GM19324 (cell line): ENCODE results near the gene ZNF266.
A peak's percentile ranks its signal among the peaks of the same experiment; 100 is the strongest.

ENCODE experiments used
- ATAC-seq: cut with Tn5 transposase; IDR thresholded peaks from one replicate; pipeline ENCODE4 v1.9.1; 2021; ENCODE audit warnings: mild to moderate bottlenecking, moderate library complexity; ENCODE audit not compliant: unreplicated experiment, low FRiP score

The ZNF266 gene

GRCh38 chr19:9435279-9436268, at the start of gene ZNF266:
TSS of gene ZNF266 (minus strand) at chr19:9435573. CDS start at chr19:9420089, 15,484 bp downstream.
- ATAC-seq, result peak; percentile 92

DNA sequence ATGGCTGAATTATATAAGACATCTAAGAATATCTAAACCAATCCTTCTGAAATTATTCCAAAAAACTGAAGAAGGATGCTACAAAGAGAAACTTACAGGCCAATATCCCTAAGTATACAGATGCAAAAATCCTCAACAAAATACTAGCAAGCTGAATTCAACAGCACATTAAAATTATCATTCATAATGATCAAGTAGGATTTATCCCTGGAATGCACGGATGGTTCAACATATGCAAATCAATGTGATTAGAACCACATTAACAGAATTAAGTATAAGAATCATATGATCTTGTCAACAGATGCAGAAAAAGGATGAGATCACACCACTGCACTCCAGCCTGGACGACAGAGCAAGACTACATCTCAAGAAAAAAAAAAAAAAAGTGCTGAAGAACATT, 49.8 kb upstream of the ZNF266 start:
- no peak for ATAC-seq

- ATAC-seq, result no peak
Measured at GRCh38 chr19:9474975-9475374, 39.6 kb upstream of the ZNF266 start.

DNA sequence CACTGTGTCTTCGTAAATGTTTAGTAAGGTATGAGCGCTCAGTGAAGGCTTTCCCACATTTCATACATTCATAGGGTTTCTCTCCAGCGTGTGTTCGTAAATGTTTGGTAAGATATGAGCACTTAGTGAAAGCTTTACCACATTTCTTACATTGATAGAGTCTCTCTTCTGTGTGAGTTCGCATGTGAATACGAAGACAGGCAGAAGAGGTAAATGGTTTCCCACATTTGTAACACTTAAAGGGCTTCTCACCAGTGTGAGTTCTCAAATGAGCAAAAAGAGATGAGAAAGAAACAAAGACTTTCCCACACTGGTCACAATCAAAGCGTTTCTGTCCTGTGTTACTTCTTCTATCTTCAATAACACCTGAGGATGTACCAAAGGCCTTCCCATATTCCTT, 31.8 kb upstream of the ZNF266 start:
- no peak for ATAC-seq

DNA sequence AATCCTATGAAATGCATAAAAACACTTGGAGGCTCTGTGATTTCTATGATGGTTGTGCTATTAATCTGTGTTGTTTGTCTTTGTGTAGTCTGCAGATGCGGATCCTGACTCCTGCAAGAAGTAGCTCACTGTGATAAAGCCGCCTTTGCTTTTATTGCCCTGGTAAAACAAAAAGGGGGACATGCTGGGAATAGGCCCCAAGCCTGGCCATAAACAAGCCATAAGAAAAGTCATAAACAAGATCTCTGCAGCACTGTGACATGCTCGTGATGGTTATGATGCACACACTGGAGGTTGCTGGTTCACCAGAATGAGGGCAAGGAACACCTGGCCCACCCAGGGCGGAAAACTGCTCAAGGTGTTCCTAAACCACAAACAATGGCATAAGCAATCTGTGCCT, 26.6 kb upstream of the ZNF266 start:
- ATAC-seq, result no peak

GRCh38 chr19:9456018-9456689, 20.8 kb upstream of the ZNF266 start:
- ATAC-seq, result no peak

GRCh38 chr19:9453953-9454352, 18.6 kb upstream of the ZNF266 start:
- no peak for ATAC-seq

GRCh38 chr19:9445037-9445436, 9.7 kb upstream of the ZNF266 start:
- ATAC-seq, result no peak

DNA sequence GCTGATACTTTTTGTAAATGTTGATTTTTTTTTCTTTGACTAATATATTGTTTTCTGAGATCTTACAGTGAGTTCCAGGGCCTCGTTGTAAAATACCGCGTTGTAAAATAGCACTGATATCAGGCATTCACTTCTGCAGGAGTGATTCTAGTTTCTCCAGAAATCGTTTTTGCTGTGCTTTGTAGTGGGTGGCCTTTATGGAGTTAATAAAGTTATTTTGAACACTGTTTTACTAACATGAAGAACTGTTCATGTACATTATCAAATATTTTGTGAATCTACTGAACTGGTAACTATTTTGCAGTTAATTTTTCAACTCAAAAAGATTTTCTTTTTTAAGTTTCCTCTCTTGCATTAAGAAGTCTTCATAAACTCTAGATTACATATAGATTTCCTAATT, 985 bp upstream of the ZNF266 start:
- ATAC-seq, result no peak

DNA sequence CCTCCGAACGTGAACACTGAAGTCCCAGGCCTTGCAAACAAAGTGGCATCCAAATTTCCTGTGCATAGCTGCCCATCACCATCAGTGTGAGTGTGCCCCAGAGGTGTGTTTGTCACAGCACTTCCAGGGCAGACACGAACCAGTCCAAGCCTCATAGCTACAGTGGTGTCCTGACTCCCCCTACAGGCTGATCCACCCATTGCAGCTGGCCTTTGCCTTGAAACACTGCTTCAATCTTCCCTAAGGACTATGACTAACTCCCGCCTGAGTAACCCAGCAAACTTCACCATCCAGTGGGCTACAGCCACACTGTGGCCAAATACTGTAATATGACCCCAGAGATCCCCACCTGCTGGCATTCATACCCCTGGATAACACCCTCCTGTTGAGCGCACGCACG, 3.9 kb downstream of the ZNF266 start:
- ATAC-seq, result no peak

DNA sequence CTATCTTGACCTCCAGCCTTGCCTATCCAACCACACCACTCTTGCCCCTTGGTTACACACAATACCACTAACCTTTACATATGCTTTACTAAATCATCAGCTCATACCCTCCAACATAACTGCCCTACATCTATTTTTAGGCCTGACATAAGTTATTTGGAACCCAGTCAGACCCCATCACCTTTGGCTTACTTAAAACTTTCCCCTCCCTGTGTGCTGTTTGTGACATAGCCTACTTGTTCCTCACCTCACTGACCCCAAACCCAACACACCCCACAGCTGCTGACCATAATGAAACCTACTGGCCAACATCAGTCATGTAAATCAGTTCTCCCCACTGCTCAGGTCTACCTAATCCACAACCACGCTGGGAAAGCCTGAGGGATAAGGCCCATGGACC, 4.9 kb downstream of the ZNF266 start:
- ATAC-seq, result no peak

DNA sequence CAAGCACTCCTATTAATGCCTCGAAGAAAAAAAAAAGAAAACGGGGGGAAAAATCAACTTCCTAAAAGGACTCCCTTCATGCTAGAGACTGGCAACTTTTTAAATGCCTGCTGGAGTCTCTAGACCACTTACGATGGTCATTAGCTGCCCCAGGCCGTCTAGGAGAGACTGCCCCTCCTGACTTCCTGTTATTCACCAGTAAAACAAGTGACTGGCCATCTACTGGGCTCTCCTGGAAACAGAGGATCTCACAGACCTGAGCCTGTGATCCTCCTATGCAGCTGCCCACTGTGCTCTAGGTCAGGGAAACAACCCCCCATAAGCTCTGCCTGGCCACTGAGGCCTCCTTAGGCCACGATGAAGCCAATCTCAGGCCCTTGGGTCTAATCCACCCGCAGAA, 7.4 kb downstream of the ZNF266 start:
- ATAC-seq, result no peak

- no peak for ATAC-seq
Measured at GRCh38 chr19:9413240-9413954, 22.0 kb downstream of the ZNF266 start.

GRCh38 chr19:9407827-9408226, 27.5 kb downstream of the ZNF266 start:
- ATAC-seq, result no peak

DNA sequence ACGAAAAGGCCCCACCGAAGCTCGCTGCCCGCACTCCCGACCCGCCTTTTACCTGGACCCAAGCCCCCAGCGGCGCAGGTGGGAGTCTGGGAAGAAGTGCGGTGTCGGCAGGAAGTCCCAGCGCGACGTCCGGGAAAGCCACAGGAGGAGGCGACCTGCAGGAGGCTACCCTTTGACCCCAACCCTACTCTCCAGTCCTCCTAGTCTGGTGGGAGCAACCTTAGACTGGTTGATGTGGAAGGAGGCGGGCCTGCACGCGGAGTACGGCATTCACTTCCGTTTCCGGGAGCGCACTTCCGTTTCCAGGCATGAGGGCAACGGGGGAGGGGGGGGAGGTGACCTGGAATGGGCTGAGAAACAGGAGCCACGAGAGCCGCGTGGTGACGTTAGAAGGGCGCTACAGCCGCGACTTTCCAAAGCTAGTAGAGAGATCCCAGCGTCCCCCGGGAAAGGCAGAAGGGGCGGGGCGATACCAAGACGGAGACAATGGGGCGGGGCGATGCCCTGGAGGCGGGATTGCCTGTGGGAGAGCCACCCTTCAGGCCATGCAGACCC, 28.5 kb downstream of the ZNF266 start:
- no peak for ATAC-seq

DNA sequence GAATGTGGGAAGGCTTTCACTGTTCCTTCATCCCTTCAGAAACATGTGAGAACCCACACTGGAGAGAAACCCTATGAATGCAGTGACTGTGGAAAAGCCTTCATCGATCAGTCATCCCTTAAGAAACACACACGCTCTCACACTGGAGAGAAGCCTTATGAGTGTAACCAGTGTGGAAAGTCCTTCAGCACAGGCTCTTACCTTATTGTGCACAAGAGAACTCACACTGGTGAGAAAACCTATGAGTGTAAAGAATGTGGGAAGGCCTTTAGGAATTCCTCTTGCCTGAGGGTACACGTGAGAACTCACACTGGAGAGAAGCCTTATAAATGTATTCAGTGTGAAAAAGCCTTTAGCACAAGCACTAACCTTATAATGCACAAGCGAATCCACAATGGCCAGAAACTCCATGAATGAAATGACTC, 54.0 kb downstream of the ZNF266 start:
- no peak for ATAC-seq

GRCh38 chr19:9370738-9371619, 64.4 kb downstream of the ZNF266 start:
- no peak for ATAC-seq

GRCh38 chr19:9362905-9363304, 72.5 kb downstream of the ZNF266 start, which contains the start of gene ZNF177:
TSS of gene ZNF177 (plus strand) at chr19:9363013. CDS start at chr19:9378312, 15,299 bp downstream.
- ATAC-seq, result no peak
